Parathyroid adenoma (tissue), 2 donors: Measurements from ENCODE around the gene HDAC4.

Experiments used
- H2AFZ ChIP-seq: fragments of 300-600 bp; sonication (generic); one replicate; pipeline ENCODE4 v1.7.0; 2017; ENCODE audit warnings: antibody characterized with exemption, mild to moderate bottlenecking
- H3K27ac ChIP-seq: fragments of 300-600 bp; sonication (generic); one replicate; pipeline ENCODE4 v1.7.0; 2017
- H3K27me3 ChIP-seq: fragments of 300-600 bp; sonication (generic); one replicate; pipeline ENCODE4 v1.7.0; 2017; ENCODE audit warnings: low read length; ENCODE audit not compliant: control insufficient read depth, insufficient read depth
- H3K36me3 ChIP-seq: fragments of 300-600 bp; sonication (generic); one replicate; pipeline ENCODE4 v1.7.0; 2017; ENCODE audit warnings: low read length; ENCODE audit not compliant: control insufficient read depth, insufficient read depth
- H3K4me1 ChIP-seq: fragments of 300-600 bp; sonication (generic); one replicate; pipeline ENCODE4 v1.7.0; 2017; ENCODE audit warnings: control low read depth
- H3K4me2 ChIP-seq: fragments of 300-600 bp; sonication (generic); one replicate; pipeline ENCODE4 v1.7.0; 2017; ENCODE audit warnings: low read length
- H3K4me3 ChIP-seq: fragments of 300-600 bp; sonication (generic); one replicate; pipeline ENCODE4 v1.7.0; 2017; ENCODE audit warnings: low read depth, low read length
- H3K79me2 ChIP-seq: fragments of 300-600 bp; sonication (generic); one replicate; pipeline ENCODE4 v1.7.0; 2017; ENCODE audit warnings: control low read depth
- H3K9ac ChIP-seq: fragments of 300-600 bp; sonication (generic); one replicate; pipeline ENCODE4 v1.7.0; 2017; ENCODE audit warnings: mild to moderate bottlenecking
- H3K9me3 ChIP-seq: fragments of 300-600 bp; sonication (generic); one replicate; pipeline ENCODE4 v1.7.0; 2017; ENCODE audit warnings: low read length; ENCODE audit not compliant: control insufficient read depth
- CTCF ChIP-seq: fragments of 300-600 bp; sonication (generic); IDR thresholded peaks from one replicate; pipeline ENCODE4 v1.7.0; 2017; ENCODE audit warnings: antibody characterized with exemption, mild to moderate bottlenecking
- donor health status: primary hyperparathyroidism.

HDAC4 gene

DNA sequence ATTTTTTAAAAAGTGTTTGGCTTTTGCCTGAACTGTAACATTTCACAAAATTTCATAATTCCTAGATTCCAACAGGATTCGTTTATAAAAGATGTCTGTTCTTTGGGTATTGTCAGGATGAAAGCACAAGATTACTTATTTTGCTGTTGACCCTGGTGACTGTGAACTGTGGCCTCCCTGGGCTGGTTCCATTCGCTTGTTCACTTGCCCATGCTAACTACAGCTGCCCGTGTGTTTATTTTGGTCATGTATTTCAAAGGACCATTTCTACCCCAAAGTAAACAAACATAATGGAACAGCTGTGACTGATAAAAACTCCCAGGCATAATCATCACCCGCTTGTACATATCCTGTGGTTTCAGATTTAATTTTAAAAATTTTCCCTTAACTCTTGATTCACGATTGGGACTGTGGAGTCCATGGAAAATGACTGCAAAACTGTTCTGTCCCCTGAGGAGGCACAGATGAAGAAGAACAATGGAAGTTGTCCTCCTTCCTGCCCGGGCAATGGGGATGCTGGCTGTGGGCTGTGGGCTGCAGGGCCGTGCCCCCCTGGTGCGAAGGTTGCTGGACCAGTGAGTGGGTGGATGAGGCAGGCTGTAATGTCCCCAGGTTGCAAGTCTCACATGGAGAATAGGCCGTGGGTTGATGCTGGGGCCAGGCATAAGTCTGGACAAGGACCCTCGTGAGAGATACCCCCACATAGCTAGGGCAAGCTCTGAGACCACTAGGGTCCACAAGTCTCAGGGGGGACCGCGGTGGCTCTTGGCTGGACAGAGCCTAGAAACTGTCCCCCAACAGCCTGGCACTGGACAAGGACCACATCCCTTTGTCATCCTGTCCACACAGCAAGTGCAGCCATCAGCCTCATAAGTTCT, 28.9 kb upstream of the HDAC4 start:
- H3K27ac ChIP-seq = no peak overlapping the region
- H3K9ac ChIP-seq = no peak overlapping the region
- H3K4me3 ChIP-seq = no peak overlapping the region
- no peaks in the 10 kb centered on the region for H3K79me2 ChIP-seq
- no peak overlapping the region for H2AFZ ChIP-seq
- no peaks in the 10 kb centered on the region for H3K9me3 ChIP-seq
- H3K4me1 ChIP-seq = no peaks in the 10 kb centered on the region
- no peak overlapping the region for H3K4me2 ChIP-seq
- no peaks in the 10 kb centered on the region for H3K27me3 ChIP-seq
- H3K36me3 ChIP-seq = no peaks in the 10 kb centered on the region
- no peak for TF ChIP-seq CTCF

GRCh38 chr2:239425631-239426030, 24.8 kb upstream of the HDAC4 start:
- Histone ChIP-seq H3K9ac (no peak overlapping the region), H3K27ac (no peak overlapping the region)
- no peak for TF ChIP-seq CTCF

GRCh38 chr2:239424337-239425045, 23.7 kb upstream of the HDAC4 start:
- no peak overlapping the region for H3K27ac ChIP-seq
- no peaks in the 10 kb centered on the region for H3K79me2 ChIP-seq
- no peak overlapping the region for H2AFZ ChIP-seq
- no peaks in the 10 kb centered on the region for H3K9me3 ChIP-seq
- H3K4me1 ChIP-seq = no peaks in the 10 kb centered on the region
- no peak overlapping the region for H3K4me3 ChIP-seq
- H3K36me3 ChIP-seq = no peaks in the 10 kb centered on the region
- no peak overlapping the region for H3K4me2 ChIP-seq
- H3K27me3 ChIP-seq = no peaks in the 10 kb centered on the region
- H3K9ac ChIP-seq = no peak overlapping the region
- TF ChIP-seq CTCF = no peak

More at GRCh38 chr2:239425631-239426030, 24.8 kb upstream of the HDAC4 start:
- no peak overlapping the region for H3K4me2 ChIP-seq
- H3K27me3 ChIP-seq = no peaks in the 10 kb centered on the region
- no peak overlapping the region for H3K4me3 ChIP-seq
- H3K9me3 ChIP-seq = no peaks in the 10 kb centered on the region
- H2AFZ ChIP-seq = no peak overlapping the region
- H3K36me3 ChIP-seq = no peaks in the 10 kb centered on the region
- H3K4me1 ChIP-seq = no peaks in the 10 kb centered on the region
- no peaks in the 10 kb centered on the region for H3K79me2 ChIP-seq

DNA sequence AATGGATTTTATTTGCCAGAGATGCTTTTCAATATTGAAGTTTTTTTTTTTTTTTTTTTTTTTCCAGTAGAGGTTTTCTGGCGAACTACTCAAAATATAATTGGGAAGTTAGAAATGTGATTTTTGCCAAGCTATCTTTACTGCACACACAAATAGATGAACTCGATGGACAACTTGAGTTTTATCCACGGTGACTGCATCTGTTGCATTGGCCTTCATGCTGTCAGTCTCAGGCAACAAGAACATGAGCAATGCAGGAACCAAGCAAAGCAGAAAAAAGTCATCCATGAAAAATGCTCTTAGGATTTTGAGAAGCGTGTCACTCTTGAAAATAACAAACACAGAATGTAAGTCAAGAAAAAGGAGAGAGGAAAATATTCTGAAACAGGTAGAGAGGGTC, 22.7 kb upstream of the HDAC4 start:
- no peak overlapping the region for H3K4me3 ChIP-seq
- H3K79me2 ChIP-seq = no peaks in the 10 kb centered on the region
- H3K4me2 ChIP-seq = no peak overlapping the region
- H3K9ac ChIP-seq = no peak overlapping the region
- H2AFZ ChIP-seq = no peak overlapping the region
- no peaks in the 10 kb centered on the region for H3K4me1 ChIP-seq
- TF ChIP-seq CTCF = no peak
- no peaks in the 10 kb centered on the region for H3K36me3 ChIP-seq
- H3K27ac ChIP-seq = no peak overlapping the region
- H3K27me3 ChIP-seq = no peaks in the 10 kb centered on the region
- no peaks in the 10 kb centered on the region for H3K9me3 ChIP-seq
